Endothelial cell of umbilical vein (primary cell): ENCODE measurements around the gene UBR4. TPM values are rescaled to one million over a fixed set of nuclear protein-coding genes. Genes with fewer than 3 reads are reported as not detected.

Source experiments
- BruUV-seq: library from RNA; stranded (reverse); fragments of 400-500 nt; replicated peaks from 2 replicates; lab custom pipeline; 2021; lab: Mats Ljungman, UMichigan
- CTCF ChIA-PET: fragments of 300-600, 350-600 bp; sonication (Branson Sonifier 250); formaldehyde crosslinking; loops from one replicate; lab custom pipeline; 2021; ENCODE audit warnings: antibody characterized with exemption, inconsistent platforms; lab: Charles Lee
- POLR2A ChIA-PET: fragments of 300-600, 350-600 bp; sonication (Branson Sonifier 250); formaldehyde crosslinking; loops from one replicate; lab custom pipeline; 2021; ENCODE audit warnings: antibody characterized with exemption, inconsistent platforms; lab: Charles Lee
- DNase-seq: peaks from one replicate; pipeline ENCODE4 v3.0.0-alpha.2; 2011; ENCODE audit warnings: low read depth, low spot score
- FAIRE-seq: peaks from 2 replicates; lab custom pipeline; 2011; peaks lifted over from hg19 to GRCh38; lab: Jason Lieb, UNC
- H2AFZ ChIP-seq: 2 replicates; pipeline ENCODE4 v1.6.0; 2012; ENCODE audit warnings: low read depth, low read length, control low read depth, inconsistent platforms
- H3K27ac ChIP-seq: 2 replicates; pipeline ENCODE4 v1.5.1; 2011; ENCODE audit warnings: low read depth, mild to moderate bottlenecking, control low read depth, low read length, moderate library complexity; ENCODE audit not compliant: insufficient read depth
- H3K27me3 ChIP-seq, 2 experiments: 2 replicates each; pipeline versions ENCODE4 v1.6.0 to v1.6.1; 2011; ENCODE audit warnings: low read length in 2 of 2, mixed read lengths in 1 of 2; ENCODE audit not compliant: control insufficient read depth in 2 of 2, insufficient read depth in 2 of 2
- H3K36me3 ChIP-seq, 2 experiments: 2 replicates in 1 of 2; 3 replicates in 1 of 2; pipeline ENCODE4 v1.5.1; 2011; ENCODE audit warnings: low read length in 2 of 2, mild to moderate bottlenecking in 1 of 2, moderate library complexity in 1 of 2; ENCODE audit not compliant: control insufficient read depth in 2 of 2, insufficient read depth in 2 of 2; ENCODE audit errors: extremely low read depth in 1 of 2
- H3K4me1 ChIP-seq: 3 replicates; pipeline ENCODE4 v1.5.1; 2011; ENCODE audit warnings: mild to moderate bottlenecking, low read length; ENCODE audit not compliant: control insufficient read depth, insufficient read depth; ENCODE audit errors: extremely low read depth
- H3K4me2 ChIP-seq: 2 replicates; pipeline ENCODE4 v1.6.1; 2011; ENCODE audit warnings: low read length, control low read depth, mixed read lengths; ENCODE audit not compliant: insufficient read depth
- H3K4me3 ChIP-seq, 3 experiments: fragments of 200-600 bp in 1 of 3; sonication (generic), shearing (Covaris generic) in 1 of 3; replicated peaks in 1 of 3; 2 replicates each; pipeline ENCODE4 v1.5.1; 2011 to 2016; ENCODE audit warnings: control low read depth in 3 of 3, low read length in 3 of 3, mild to moderate bottlenecking in 2 of 3, inconsistent platforms in 1 of 3, low read depth in 1 of 3, moderate library complexity in 1 of 3; ENCODE audit not compliant: insufficient read depth in 1 of 3
- H3K79me2 ChIP-seq: 2 replicates; pipeline ENCODE4 v1.6.0; 2012; ENCODE audit warnings: low read length, inconsistent platforms; ENCODE audit not compliant: control insufficient read depth, insufficient read depth
- H3K9ac ChIP-seq: replicated peaks from 2 replicates; pipeline ENCODE3; 2011; ENCODE audit warnings: low read length, control low read depth; ENCODE audit not compliant: insufficient read depth; ENCODE audit errors: extremely low read depth
- H3K9me1 ChIP-seq: replicated peaks from 3 replicates; pipeline ENCODE4 v1.6.0; 2011; ENCODE audit warnings: mild to moderate bottlenecking, low read length; ENCODE audit not compliant: control insufficient read depth, insufficient read depth; ENCODE audit errors: extremely low read depth
- H3K9me3 ChIP-seq: replicated peaks from 2 replicates; pipeline ENCODE4 v1.5.1; 2012; ENCODE audit warnings: low read length, inconsistent platforms; ENCODE audit not compliant: control insufficient read depth, insufficient read depth
- H4K20me1 ChIP-seq: replicated peaks from 2 replicates; pipeline ENCODE3; 2011; ENCODE audit warnings: mild to moderate bottlenecking, low read length; ENCODE audit not compliant: control insufficient read depth, insufficient read depth; ENCODE audit errors: extremely low read depth
- FOS ChIP-seq: IDR thresholded peaks from 2 replicates; pipeline ENCODE4 v1.6.1; 2011; ENCODE audit warnings: mild to moderate bottlenecking, low read length, moderate library complexity, borderline replicate concordance; ENCODE audit not compliant: insufficient read depth
- GATA2 ChIP-seq: IDR thresholded peaks from 2 replicates; pipeline ENCODE4 v1.7.0; 2011; ENCODE audit warnings: low read depth, mild to moderate bottlenecking, moderate library complexity, mixed read lengths, low read length; ENCODE audit not compliant: insufficient read length, insufficient read depth
- JUN ChIP-seq: IDR thresholded peaks from 2 replicates; pipeline ENCODE4 v1.6.1; 2011; ENCODE audit warnings: borderline replicate concordance, low read depth; ENCODE audit not compliant: insufficient read length, insufficient read depth
- MYC ChIP-seq: IDR thresholded peaks from one replicate; pipeline ENCODE4 v1.6.1; 2011; ENCODE audit warnings: mild to moderate bottlenecking, low read depth, low read length
- dilution Hi-C: fragments of 300-500 bp; cut with MboI; formaldehyde crosslinking; loops from one replicate; pipeline ENCODE4 v1.15.0; 2019; ENCODE audit warnings: low sequenced_read_pairs; ENCODE audit not compliant: extremely low pct_ligation_motif_present
- intact Hi-C: fragments of 100-400 bp; cut with micrococcal nuclease; formaldehyde crosslinking; loops from one replicate; pipeline ENCODE4 v1.10.0; 2022
- polyA plus RNA-seq, 4 experiments: library from polyadenylated mRNA; depleted of rRNA in 3 of 4; stranded (reverse) in 3 of 4; unstranded in 1 of 4; fragments of >200 nt; gene quantifications; 2 replicates each; pipeline versions ENCODE4 v1.2.1 to v1.2.3, GENCODE V29; 2011 to 2012; ENCODE audit warnings: missing spikeins in 1 of 4
- total RNA-seq: library from RNA; stranded (reverse); gene quantifications from 2 replicates; pipeline ENCODE4 v1.2.3, GENCODE V29; 2021
- TF ChIP-seq, protein P1 (sequence below): IDR thresholded peaks from 2 replicates; pipeline ENCODE4 v1.6.1; 2011; ENCODE audit not compliant: insufficient read depth, insufficient read length
- TF ChIP-seq, protein P2 (sequence below), 2 donors: IDR thresholded peaks; 1 replicate in 1 of 2; 2 replicates in 1 of 2; pipeline ENCODE4 v1.5.1; 2011; ENCODE audit warnings: low read length in 2 of 2, mild to moderate bottlenecking in 2 of 2, moderate library complexity in 2 of 2, control low read depth in 1 of 2, inconsistent platforms in 1 of 2, low read depth in 1 of 2; ENCODE audit not compliant: insufficient read depth in 1 of 2; ENCODE audit errors: extremely low read depth in 1 of 2

The UBR4 gene
- total and polyA plus RNA-seq, 2 donors (not counting 3 experiments of a cell fraction or from before 2014, with no cell fraction given): 125 to 150 TPM

DNA sequence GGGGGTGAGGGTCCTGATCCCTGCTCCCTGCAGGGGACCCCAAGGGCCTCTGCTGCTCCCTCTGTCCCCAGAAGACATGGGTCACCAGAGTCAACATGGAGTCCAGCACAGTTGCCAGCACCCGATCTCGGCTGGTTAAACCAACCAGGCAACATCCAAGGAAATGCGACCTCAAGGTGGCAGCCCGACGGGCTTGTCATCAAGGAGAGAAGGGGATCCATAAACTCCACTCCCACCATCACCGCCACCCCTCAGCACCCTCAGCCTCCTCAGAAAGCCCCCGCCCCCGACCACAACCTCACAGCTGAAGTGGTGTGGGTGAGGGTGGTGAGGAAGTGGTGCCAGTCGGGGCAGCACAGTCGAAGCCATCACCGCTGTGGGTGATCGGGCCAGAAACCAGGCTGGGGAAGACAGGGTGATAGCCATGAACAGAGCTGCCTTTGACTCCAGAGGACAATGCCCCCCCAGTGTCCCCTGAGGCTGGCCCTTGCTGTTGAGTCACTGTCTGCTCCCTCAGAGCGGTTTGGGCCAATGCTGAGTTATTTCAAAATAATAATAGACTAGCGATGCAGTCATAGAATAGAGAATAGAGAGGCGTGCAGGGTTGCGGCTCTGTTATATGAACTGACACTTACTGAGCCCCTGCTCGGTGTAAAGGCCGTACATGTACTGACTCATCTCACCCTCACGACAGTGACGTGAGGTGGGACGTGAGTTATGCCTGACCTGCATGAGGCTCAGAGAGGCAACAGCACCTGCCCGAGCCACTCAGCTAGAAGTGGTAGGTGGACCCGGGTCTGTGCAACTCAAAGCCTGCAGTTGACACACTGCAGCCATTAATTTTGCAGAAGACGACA is 164.9 kb downstream of the UBR4 start:
- dilution Hi-C loops: no loop called here
- Histone ChIP-seq H3K9me3 (no peaks in the 10 kb centered on the region), H3K36me3 (no peaks in the 10 kb centered on the region), H3K79me2 (no peaks in the 10 kb centered on the region), H3K27ac (no peak overlapping the region), H3K4me2 (no peak overlapping the region), H3K4me1 (no peaks in the 10 kb centered on the region), H3K9me1 (no peaks in the 10 kb centered on the region), H3K27me3 (peaks cover 0 to 4% of the 10 kb centered on the region in 2 experiments), H4K20me1 (no peaks in the 10 kb centered on the region), H2AFZ (no peak overlapping the region), H3K4me3 (no peak overlapping the region), H3K9ac (no peak overlapping the region)
- TF ChIP-seq JUN (no peak), FOS (no peak), GATA2 (no peak), MYC (no peak)
- TF ChIP-seq, protein P1, sequence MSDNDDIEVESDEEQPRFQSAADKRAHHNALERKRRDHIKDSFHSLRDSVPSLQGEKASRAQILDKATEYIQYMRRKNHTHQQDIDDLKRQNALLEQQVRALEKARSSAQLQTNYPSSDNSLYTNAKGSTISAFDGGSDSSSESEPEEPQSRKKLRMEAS: no peak
- TF ChIP-seq, protein P2, sequence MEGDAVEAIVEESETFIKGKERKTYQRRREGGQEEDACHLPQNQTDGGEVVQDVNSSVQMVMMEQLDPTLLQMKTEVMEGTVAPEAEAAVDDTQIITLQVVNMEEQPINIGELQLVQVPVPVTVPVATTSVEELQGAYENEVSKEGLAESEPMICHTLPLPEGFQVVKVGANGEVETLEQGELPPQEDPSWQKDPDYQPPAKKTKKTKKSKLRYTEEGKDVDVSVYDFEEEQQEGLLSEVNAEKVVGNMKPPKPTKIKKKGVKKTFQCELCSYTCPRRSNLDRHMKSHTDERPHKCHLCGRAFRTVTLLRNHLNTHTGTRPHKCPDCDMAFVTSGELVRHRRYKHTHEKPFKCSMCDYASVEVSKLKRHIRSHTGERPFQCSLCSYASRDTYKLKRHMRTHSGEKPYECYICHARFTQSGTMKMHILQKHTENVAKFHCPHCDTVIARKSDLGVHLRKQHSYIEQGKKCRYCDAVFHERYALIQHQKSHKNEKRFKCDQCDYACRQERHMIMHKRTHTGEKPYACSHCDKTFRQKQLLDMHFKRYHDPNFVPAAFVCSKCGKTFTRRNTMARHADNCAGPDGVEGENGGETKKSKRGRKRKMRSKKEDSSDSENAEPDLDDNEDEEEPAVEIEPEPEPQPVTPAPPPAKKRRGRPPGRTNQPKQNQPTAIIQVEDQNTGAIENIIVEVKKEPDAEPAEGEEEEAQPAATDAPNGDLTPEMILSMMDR (IDR thresholded peaks at IDR 0.05; ENCODE audit: extremely low read depth in 1 of 2, insufficient read depth in 1 of 2, low read depth in 1 of 2, low read length in 2 of 2): no peak
- FAIRE-seq (no peak), DNase-seq (no peak)
- intact Hi-C loops: no loop called here
- POLR2A ChIA-PET: no interaction called here
- CTCF ChIA-PET: no interaction called here
- no TSS peak for BruUV-seq
